Left ventricle myocardium inferior (tissue), 1 donor: Measurements from ENCODE around the gene GBA2. TPM values are rescaled to one million over a fixed set of nuclear protein-coding genes. Genes with fewer than 3 reads are reported as not detected.
A peak's percentile ranks its signal among the peaks of the same experiment; 100 is the strongest.

Source experiments
- DNase-seq: peaks from one replicate; pipeline ENCODE4 v3.0.0-alpha.2; 2020
- H3K27ac ChIP-seq: fragments of 200-600 bp; replicated peaks from 2 replicates; pipeline ENCODE4 v1.8.0; 2021
- H3K27me3 ChIP-seq: fragments of 200-600 bp; 2 replicates; pipeline ENCODE4 v1.8.0; 2021; ENCODE audit warnings: low read depth
- H3K36me3 ChIP-seq: fragments of 200-600 bp; 2 replicates; pipeline ENCODE4 v1.8.0; 2021
- H3K4me1 ChIP-seq: fragments of 200-600 bp; 2 replicates; pipeline ENCODE4 v1.8.0; 2021
- H3K4me3 ChIP-seq: fragments of 200-600 bp; 2 replicates; pipeline ENCODE4 v1.8.0; 2021; ENCODE audit warnings: mild to moderate bottlenecking, moderate library complexity
- H3K9me3 ChIP-seq: fragments of 200-600 bp; replicated peaks from 2 replicates; pipeline ENCODE4 v1.8.0; 2021
- CTCF ChIP-seq: fragments of 200-600 bp; IDR thresholded peaks from 2 replicates; pipeline ENCODE4 v1.8.0; 2021; ENCODE audit warnings: antibody characterized with exemption, mild to moderate bottlenecking, borderline replicate concordance
- intact Hi-C: fragments of 100-400 bp; cut with micrococcal nuclease; formaldehyde crosslinking; loops from one replicate; pipeline ENCODE4 v1.11.0; 2022
- total RNA-seq: library from RNA; stranded (reverse); fragmentation: NEBNext Ultra II Directional; extraction: Animal tissue kit (Norgen Biotek cat#: 25700); gene quantifications from one replicate; pipeline ENCODE4 v1.2.1, GENCODE V29; 2021
- donor health status: DM: no; HTN: yes; CAD: no; lungs with severe emphysema.

Gene GBA2
- total RNA-seq, 1 donor from 2014 or later: 75.0 TPM

GRCh38 chr9:35792024-35792813, 43.2 kb upstream of the GBA2 start:
- Histone ChIP-seq H3K9me3 (no peaks in the 10 kb centered on the region), H3K4me3 (peak overlapping the region; percentile 78), H3K27me3 (no peaks in the 10 kb centered on the region), H3K4me1 (peaks cover 56% of the 10 kb centered on the region), H3K27ac (peak overlapping the region; percentile 91), H3K36me3 (no peaks in the 10 kb centered on the region)
- intact Hi-C loops: no loop called here
- DNase-seq: no peak
- no peak for TF ChIP-seq CTCF

- peak within 1 kb of the TSS; percentile 91 for H3K27ac ChIP-seq
- H3K4me1 ChIP-seq: peaks cover 56% of the 10 kb centered on the region
- intact Hi-C loops: no loop called here
- H3K27me3 ChIP-seq: no peaks in the 10 kb centered on the region
- H3K4me3 ChIP-seq: peak within 1 kb of the TSS; percentile 78
- peak; percentile 55 for DNase-seq
- no peak for TF ChIP-seq CTCF
- H3K9me3 ChIP-seq: no peaks in the 10 kb centered on the region
- no peaks in the 10 kb centered on the region for H3K36me3 ChIP-seq
Measured at GRCh38 chr9:35791297-35791921, 42.4 kb upstream of the GBA2 start, which contains the start of gene NPR2. TSS of gene NPR2 (plus strand) at chr9:35791591. CDS start at chr9:35792409, 818 bp downstream.

- intact Hi-C loops: no loop called here
- Histone ChIP-seq H3K27me3 (no peaks in the 10 kb centered on the region), H3K27ac (peak overlapping the region; percentile 91), H3K9me3 (no peaks in the 10 kb centered on the region), H3K36me3 (no peaks in the 10 kb centered on the region), H3K4me1 (peaks cover 51% of the 10 kb centered on the region), H3K4me3 (peak overlapping the region; percentile 78)
- TF ChIP-seq CTCF: peak; percentile 87
- peak; percentile 67 for DNase-seq
Measured at GRCh38 chr9:35790385-35791296, 41.6 kb upstream of the GBA2 start.

- no peak for TF ChIP-seq CTCF
- Histone ChIP-seq H3K9me3 (no peaks in the 10 kb centered on the region), H3K36me3 (no peaks in the 10 kb centered on the region), H3K27me3 (no peaks in the 10 kb centered on the region), H3K27ac (peak overlapping the region; percentile 91), H3K4me1 (peaks cover 45% of the 10 kb centered on the region), H3K4me3 (no peak overlapping the region)
- no peak for DNase-seq
- intact Hi-C loops: no loop called here
Measured at GRCh38 chr9:35790025-35790384, 41.0 kb upstream of the GBA2 start.

- Histone ChIP-seq H3K4me3 (no peak overlapping the region), H3K36me3 (no peaks in the 10 kb centered on the region), H3K4me1 (peaks cover 40% of the 10 kb centered on the region), H3K9me3 (no peaks in the 10 kb centered on the region), H3K27ac (no peak overlapping the region), H3K27me3 (no peaks in the 10 kb centered on the region)
- intact Hi-C loops: loop anchor here (2.0 kb wide), 1 partner anchor 93 kb away; no protein-coding TSS in a partner anchor
- no peak for TF ChIP-seq CTCF
- DNase-seq: no peak
Measured at GRCh38 chr9:35789541-35789940, 40.5 kb upstream of the GBA2 start.
